HEK293 (cell line): ENCODE results near the gene SF3B4.

ENCODE experiments used
- CTCF ChIA-PET: fragments of 350-600 bp; formaldehyde crosslinking; extraction: SDS; loops from one replicate; lab custom pipeline; 2021; ENCODE audit warnings: antibody characterized with exemption; lab: Yijun Ruan, JAX
- POLR2A ChIA-PET: fragments of 300-600 bp; formaldehyde crosslinking; extraction: SDS; loops from one replicate; lab custom pipeline; 2020; ENCODE audit warnings: antibody characterized with exemption, inconsistent platforms; lab: Yijun Ruan, JAX
- H3K27ac ChIP-seq: fragments of 200-500 bp; sonication (Bioruptor generic); 2 replicates; pipeline ENCODE4 v1.5.1; 2014; ENCODE audit warnings: low read depth, low read length, control low read depth, inconsistent platforms; ENCODE audit errors: extremely low read depth
- H3K36me3 ChIP-seq, 2 experiments: fragments of 200-500 bp in 1 of 2; sonication (Bioruptor generic) in 1 of 2; 1 replicate in 1 of 2; 2 replicates in 1 of 2; pipeline ENCODE4 v1.5.1; 2014 to 2017; ENCODE audit warnings: inconsistent platforms in 2 of 2, low read length in 2 of 2; ENCODE audit not compliant: control insufficient read depth in 2 of 2, insufficient read depth in 1 of 2
- H3K4me1 ChIP-seq: fragments of 200-500 bp; sonication (Bioruptor generic); 2 replicates; pipeline ENCODE4 v1.5.1; 2014; ENCODE audit warnings: mild to moderate bottlenecking, low read length, inconsistent platforms; ENCODE audit not compliant: control insufficient read depth, insufficient read depth
- H3K4me3 ChIP-seq: 2 replicates; pipeline ENCODE4 v1.5.1; 2011; ENCODE audit warnings: low read depth, mild to moderate bottlenecking, control low read depth, low read length, moderate library complexity
- H3K9me3 ChIP-seq: fragments of 200-500 bp; sonication (Bioruptor generic); 2 replicates; pipeline ENCODE4 v1.5.1; 2014; ENCODE audit warnings: low read depth, low read length, inconsistent platforms; ENCODE audit not compliant: control insufficient read depth, insufficient read depth
- GLIS1 ChIP-seq: fragments of 450-650 bp; formaldehyde crosslinking; IDR thresholded peaks from 2 replicates; pipeline ENCODE4 v1.5.1; 2016; ENCODE audit warnings: missing biosample characterization, missing genetic modification characterization
- KLF8 ChIP-seq: fragments of 450-650 bp; formaldehyde crosslinking; IDR thresholded peaks from 2 replicates; pipeline ENCODE4 v1.5.1; 2016; ENCODE audit warnings: missing biosample characterization, missing genetic modification characterization
- OSR2 ChIP-seq: fragments of 450-650 bp; formaldehyde crosslinking; IDR thresholded peaks from 2 replicates; pipeline ENCODE4 v1.5.1; 2016; ENCODE audit warnings: missing biosample characterization, missing genetic modification characterization
- PRDM1 ChIP-seq: fragments of 450-650 bp; formaldehyde crosslinking; IDR thresholded peaks from 2 replicates; pipeline ENCODE4; 2016; ENCODE audit warnings: missing biosample characterization, missing genetic modification characterization
- SP2 ChIP-seq: fragments of 450-650 bp; formaldehyde crosslinking; IDR thresholded peaks from 2 replicates; pipeline ENCODE4 v1.5.1; 2016; ENCODE audit warnings: missing biosample characterization, missing genetic modification characterization
- SP3 ChIP-seq: fragments of 450-650 bp; formaldehyde crosslinking; IDR thresholded peaks from 2 replicates; pipeline ENCODE4 v1.5.1; 2016; ENCODE audit warnings: missing biosample characterization, missing genetic modification characterization
- SP7 ChIP-seq: fragments of 450-650 bp; formaldehyde crosslinking; IDR thresholded peaks from 2 replicates; pipeline ENCODE4 v1.5.1; 2016; ENCODE audit warnings: missing biosample characterization, missing genetic modification characterization
- ZBTB17 ChIP-seq: fragments of 450-650 bp; formaldehyde crosslinking; IDR thresholded peaks from 2 replicates; pipeline ENCODE4 v1.5.1; 2016; ENCODE audit warnings: missing biosample characterization, missing genetic modification characterization
- ZBTB8A ChIP-seq: fragments of 450-650 bp; formaldehyde crosslinking; IDR thresholded peaks from 2 replicates; pipeline ENCODE4 v1.5.1; 2016; ENCODE audit warnings: missing biosample characterization, missing genetic modification characterization
- ZEB2 ChIP-seq: fragments of 450-650 bp; formaldehyde crosslinking; IDR thresholded peaks from 2 replicates; pipeline ENCODE4 v1.5.1; 2016; ENCODE audit warnings: missing biosample characterization, missing genetic modification characterization
- ZFP3 ChIP-seq: fragments of 450-650 bp; formaldehyde crosslinking; IDR thresholded peaks from 2 replicates; pipeline ENCODE4 v1.5.1; 2016; ENCODE audit warnings: low read depth, missing biosample characterization, missing genetic modification characterization
- ZFP37 ChIP-seq: fragments of 450-650 bp; formaldehyde crosslinking; IDR thresholded peaks from 2 replicates; pipeline ENCODE4 v1.5.1; 2016; ENCODE audit warnings: missing biosample characterization, missing genetic modification characterization
- ZNF146 ChIP-seq: fragments of 450-650 bp; formaldehyde crosslinking; IDR thresholded peaks from 2 replicates; pipeline ENCODE4 v1.5.1; 2016; ENCODE audit warnings: missing biosample characterization, missing genetic modification characterization
- ZNF169 ChIP-seq: fragments of 450-650 bp; formaldehyde crosslinking; IDR thresholded peaks from 2 replicates; pipeline ENCODE4 v1.5.1; 2016; ENCODE audit warnings: missing biosample characterization, missing genetic modification characterization
- ZNF24 ChIP-seq: fragments of 450-650 bp; formaldehyde crosslinking; IDR thresholded peaks from 2 replicates; pipeline ENCODE4 v1.5.1; 2016; ENCODE audit warnings: missing biosample characterization, missing genetic modification characterization
- ZNF302 ChIP-seq: fragments of 450-650 bp; formaldehyde crosslinking; IDR thresholded peaks from 2 replicates; pipeline ENCODE4 v1.5.1; 2016; ENCODE audit warnings: missing biosample characterization, missing genetic modification characterization, low read depth
- ZNF341 ChIP-seq: fragments of 450-650 bp; formaldehyde crosslinking; IDR thresholded peaks from 2 replicates; pipeline ENCODE4; 2016; ENCODE audit warnings: low read depth, missing biosample characterization, missing genetic modification characterization
- ZNF366 ChIP-seq: fragments of 450-650 bp; formaldehyde crosslinking; conservative IDR thresholded peaks from 2 replicates; pipeline ENCODE4 v1.5.1; 2016; ENCODE audit warnings: missing biosample characterization, missing genetic modification characterization
- ZNF394 ChIP-seq: fragments of 450-650 bp; formaldehyde crosslinking; IDR thresholded peaks from 2 replicates; pipeline ENCODE4 v1.5.1; 2016; ENCODE audit warnings: missing biosample characterization, missing genetic modification characterization, mild to moderate bottlenecking, moderate library complexity, borderline replicate concordance
- ZNF600 ChIP-seq: fragments of 450-650 bp; formaldehyde crosslinking; IDR thresholded peaks from 2 replicates; pipeline ENCODE4 v1.5.1; 2016; ENCODE audit warnings: missing biosample characterization, missing genetic modification characterization
- ZNF677 ChIP-seq: fragments of 450-650 bp; IDR thresholded peaks from 2 replicates; pipeline ENCODE4 v1.5.0; 2018; ENCODE audit warnings: missing biosample characterization, mild to moderate bottlenecking, missing genetic modification characterization, moderate library complexity
- TF ChIP-seq, protein P1 (sequence below): fragments of 450-650 bp; formaldehyde crosslinking; conservative IDR thresholded peaks from 2 replicates; pipeline ENCODE4 v1.5.1; 2016; ENCODE audit warnings: low read depth, missing biosample characterization, missing genetic modification characterization
- TF ChIP-seq, protein P2 (sequence below): fragments of 450-650 bp; formaldehyde crosslinking; IDR thresholded peaks from 2 replicates; pipeline ENCODE4 v1.5.1; 2016; ENCODE audit warnings: missing biosample characterization, missing genetic modification characterization, borderline replicate concordance
- TF ChIP-seq, protein P3 (sequence below): fragments of 450-650 bp; formaldehyde crosslinking; IDR thresholded peaks from 2 replicates; pipeline ENCODE4 v1.5.1; 2016; ENCODE audit warnings: missing biosample characterization, missing genetic modification characterization
- TF ChIP-seq, protein P4 (sequence below): fragments of 450-650 bp; formaldehyde crosslinking; IDR thresholded peaks from 2 replicates; pipeline ENCODE4 v1.5.1; 2017; ENCODE audit warnings: missing biosample characterization, mild to moderate bottlenecking, missing genetic modification characterization, moderate library complexity

Gene SF3B4

DNA sequence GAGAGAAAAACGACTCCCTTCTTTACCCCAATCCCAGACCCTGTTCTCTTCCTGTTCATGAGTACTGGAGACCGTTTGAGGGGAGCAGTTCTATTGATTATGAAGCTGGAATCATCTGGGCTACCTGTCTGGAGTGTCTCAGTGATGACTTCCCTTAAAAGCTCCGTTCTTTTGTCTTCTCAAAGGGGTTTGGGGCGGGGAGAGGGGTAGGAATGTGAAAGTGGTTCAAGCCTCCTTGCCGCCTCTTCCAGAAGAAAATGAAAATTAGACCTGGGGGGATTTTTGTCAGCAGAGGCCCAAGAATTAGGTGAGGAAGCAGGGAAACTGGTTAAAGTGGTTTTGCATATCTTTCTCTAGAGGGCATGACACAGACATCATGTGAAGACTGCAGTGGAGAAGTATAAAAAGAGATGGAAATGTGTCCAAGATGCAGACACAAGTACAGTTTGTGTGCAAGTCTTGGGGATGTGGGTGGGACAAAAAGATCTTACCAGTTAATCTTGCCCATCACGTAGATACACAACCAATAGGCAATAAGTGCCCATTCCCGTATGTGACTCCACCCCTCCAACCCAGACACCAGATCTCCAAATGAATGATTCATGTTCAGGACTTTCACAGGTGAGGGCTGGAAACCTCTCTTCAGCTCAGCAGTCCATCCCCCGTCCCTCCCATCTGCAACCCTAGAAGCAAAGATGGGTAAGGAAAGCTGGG lies 9.5 kb upstream of the SF3B4 start:
- Histone ChIP-seq H3K4me3 (peak overlapping the region; percentile 57), H3K4me1 (peaks cover 6% of the 10 kb centered on the region; the same call in 1 of the 2 replicates), H3K9me3 (no peaks in the 10 kb centered on the region), H3K36me3 (peaks cover 0 to 16% of the 10 kb centered on the region in 2 experiments; a peak in 1 of 3 replicates), H3K27ac (peak overlapping the region; percentile 33; the same call in 1 of the 2 replicates)
- ChIA-PET POLR2A (interaction anchor here (1.5 to 4.3 kb wide), 3 partner anchors 9 to 49 kb away, joined by 7 to 48 read pairs (median 20); partner anchors contain the start of gene SF3B4), CTCF (interaction anchor here (0.6 to 0.7 kb wide), 2 partner anchors 121 to 232 kb away, joined by 3 to 4 read pairs; no protein-coding TSS in a partner anchor)
- TF ChIP-seq ZNF341 (tag by site-specific recombination) = peak; percentile 56
- peak; percentile 12; the same call in 1 of the 2 replicates for TF ChIP-seq ZNF394 (tag by site-specific recombination)
- peak; percentile 69; the same call in 1 of the 2 replicates for TF ChIP-seq PRDM1 (tag by site-specific recombination)
- TF ChIP-seq SP2 (tag by site-specific recombination) = peak; percentile 82
- TF ChIP-seq ZNF169 (tag by site-specific recombination) = no peak
- peak; percentile 74 for TF ChIP-seq ZNF366 (tag by site-specific recombination)
- TF ChIP-seq SP3 (tag by site-specific recombination) = peak; percentile 57
- TF ChIP-seq ZNF24 (tag by site-specific recombination) = 0 out of 2 replicates have a peak, but pooled peaks have one; percentile 31
- no peak for TF ChIP-seq ZNF302
- TF ChIP-seq GLIS1 (tag by site-specific recombination) = no peak
- no peak for TF ChIP-seq ZNF146 (tag by site-specific recombination)
- TF ChIP-seq, protein P1, sequence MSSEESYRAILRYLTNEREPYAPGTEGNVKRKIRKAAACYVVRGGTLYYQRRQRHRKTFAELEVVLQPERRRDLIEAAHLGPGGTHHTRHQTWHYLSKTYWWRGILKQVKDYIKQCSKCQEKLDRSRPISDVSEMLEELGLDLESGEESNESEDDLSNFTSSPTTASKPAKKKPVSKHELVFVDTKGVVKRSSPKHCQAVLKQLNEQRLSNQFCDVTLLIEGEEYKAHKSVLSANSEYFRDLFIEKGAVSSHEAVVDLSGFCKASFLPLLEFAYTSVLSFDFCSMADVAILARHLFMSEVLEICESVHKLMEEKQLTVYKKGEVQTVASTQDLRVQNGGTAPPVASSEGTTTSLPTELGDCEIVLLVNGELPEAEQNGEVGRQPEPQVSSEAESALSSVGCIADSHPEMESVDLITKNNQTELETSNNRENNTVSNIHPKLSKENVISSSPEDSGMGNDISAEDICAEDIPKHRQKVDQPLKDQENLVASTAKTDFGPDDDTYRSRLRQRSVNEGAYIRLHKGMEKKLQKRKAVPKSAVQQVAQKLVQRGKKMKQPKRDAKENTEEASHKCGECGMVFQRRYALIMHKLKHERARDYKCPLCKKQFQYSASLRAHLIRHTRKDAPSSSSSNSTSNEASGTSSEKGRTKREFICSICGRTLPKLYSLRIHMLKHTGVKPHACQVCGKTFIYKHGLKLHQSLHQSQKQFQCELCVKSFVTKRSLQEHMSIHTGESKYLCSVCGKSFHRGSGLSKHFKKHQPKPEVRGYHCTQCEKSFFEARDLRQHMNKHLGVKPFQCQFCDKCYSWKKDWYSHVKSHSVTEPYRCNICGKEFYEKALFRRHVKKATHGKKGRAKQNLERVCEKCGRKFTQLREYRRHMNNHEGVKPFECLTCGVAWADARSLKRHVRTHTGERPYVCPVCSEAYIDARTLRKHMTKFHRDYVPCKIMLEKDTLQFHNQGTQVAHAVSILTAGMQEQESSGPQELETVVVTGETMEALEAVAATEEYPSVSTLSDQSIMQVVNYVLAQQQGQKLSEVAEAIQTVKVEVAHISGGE (tag by site-specific recombination) = 0 out of 2 replicates have a peak, but pooled peaks have one; percentile 12
- peak; percentile 75 for TF ChIP-seq ZBTB17 (tag by site-specific recombination)
- TF ChIP-seq, protein P2, sequence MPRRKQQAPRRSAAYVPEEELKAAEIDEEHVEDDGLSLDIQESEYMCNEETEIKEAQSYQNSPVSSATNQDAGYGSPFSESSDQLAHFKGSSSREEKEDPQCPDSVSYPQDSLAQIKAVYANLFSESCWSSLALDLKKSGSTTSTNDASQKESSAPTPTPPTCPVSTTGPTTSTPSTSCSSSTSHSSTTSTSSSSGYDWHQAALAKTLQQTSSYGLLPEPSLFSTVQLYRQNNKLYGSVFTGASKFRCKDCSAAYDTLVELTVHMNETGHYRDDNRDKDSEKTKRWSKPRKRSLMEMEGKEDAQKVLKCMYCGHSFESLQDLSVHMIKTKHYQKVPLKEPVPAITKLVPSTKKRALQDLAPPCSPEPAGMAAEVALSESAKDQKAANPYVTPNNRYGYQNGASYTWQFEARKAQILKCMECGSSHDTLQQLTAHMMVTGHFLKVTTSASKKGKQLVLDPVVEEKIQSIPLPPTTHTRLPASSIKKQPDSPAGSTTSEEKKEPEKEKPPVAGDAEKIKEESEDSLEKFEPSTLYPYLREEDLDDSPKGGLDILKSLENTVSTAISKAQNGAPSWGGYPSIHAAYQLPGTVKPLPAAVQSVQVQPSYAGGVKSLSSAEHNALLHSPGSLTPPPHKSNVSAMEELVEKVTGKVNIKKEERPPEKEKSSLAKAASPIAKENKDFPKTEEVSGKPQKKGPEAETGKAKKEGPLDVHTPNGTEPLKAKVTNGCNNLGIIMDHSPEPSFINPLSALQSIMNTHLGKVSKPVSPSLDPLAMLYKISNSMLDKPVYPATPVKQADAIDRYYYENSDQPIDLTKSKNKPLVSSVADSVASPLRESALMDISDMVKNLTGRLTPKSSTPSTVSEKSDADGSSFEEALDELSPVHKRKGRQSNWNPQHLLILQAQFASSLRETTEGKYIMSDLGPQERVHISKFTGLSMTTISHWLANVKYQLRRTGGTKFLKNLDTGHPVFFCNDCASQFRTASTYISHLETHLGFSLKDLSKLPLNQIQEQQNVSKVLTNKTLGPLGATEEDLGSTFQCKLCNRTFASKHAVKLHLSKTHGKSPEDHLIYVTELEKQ (tag by site-specific recombination) = 0 out of 2 replicates have a peak, but pooled peaks have one; percentile 54
- peak; percentile 42; the same call in 1 of the 2 replicates for TF ChIP-seq ZEB2 (tag by site-specific recombination)
- TF ChIP-seq SP7 (tag by site-specific recombination) = peak; percentile 36; the same call in 1 of the 2 replicates
- no peak for TF ChIP-seq ZBTB8A (tag by site-specific recombination)
- peak; percentile 66; the same call in 1 of the 2 replicates for TF ChIP-seq KLF8 (tag by site-specific recombination)
- TF ChIP-seq, protein P3, sequence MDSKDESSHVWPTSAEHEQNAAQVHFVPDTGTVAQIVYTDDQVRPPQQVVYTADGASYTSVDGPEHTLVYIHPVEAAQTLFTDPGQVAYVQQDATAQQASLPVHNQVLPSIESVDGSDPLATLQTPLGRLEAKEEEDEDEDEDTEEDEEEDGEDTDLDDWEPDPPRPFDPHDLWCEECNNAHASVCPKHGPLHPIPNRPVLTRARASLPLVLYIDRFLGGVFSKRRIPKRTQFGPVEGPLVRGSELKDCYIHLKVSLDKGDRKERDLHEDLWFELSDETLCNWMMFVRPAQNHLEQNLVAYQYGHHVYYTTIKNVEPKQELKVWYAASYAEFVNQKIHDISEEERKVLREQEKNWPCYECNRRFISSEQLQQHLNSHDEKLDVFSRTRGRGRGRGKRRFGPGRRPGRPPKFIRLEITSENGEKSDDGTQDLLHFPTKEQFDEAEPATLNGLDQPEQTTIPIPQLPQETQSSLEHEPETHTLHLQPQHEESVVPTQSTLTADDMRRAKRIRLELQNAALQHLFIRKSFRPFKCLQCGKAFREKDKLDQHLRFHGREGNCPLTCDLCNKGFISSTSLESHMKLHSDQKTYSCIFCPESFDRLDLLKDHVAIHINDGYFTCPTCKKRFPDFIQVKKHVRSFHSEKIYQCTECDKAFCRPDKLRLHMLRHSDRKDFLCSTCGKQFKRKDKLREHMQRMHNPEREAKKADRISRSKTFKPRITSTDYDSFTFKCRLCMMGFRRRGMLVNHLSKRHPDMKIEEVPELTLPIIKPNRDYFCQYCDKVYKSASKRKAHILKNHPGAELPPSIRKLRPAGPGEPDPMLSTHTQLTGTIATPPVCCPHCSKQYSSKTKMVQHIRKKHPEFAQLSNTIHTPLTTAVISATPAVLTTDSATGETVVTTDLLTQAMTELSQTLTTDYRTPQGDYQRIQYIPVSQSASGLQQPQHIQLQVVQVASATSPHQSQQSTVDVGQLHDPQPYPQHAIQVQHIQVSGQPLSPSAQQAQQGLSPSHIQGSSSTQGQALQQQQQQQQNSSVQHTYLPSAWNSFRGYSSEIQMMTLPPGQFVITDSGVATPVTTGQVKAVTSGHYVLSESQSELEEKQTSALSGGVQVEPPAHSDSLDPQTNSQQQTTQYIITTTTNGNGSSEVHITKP (tag by site-specific recombination) = peak; percentile 57
- TF ChIP-seq ZFP3 (tag by site-specific recombination) = no peak
- no peak for TF ChIP-seq ZNF677 (tag by site-specific recombination)
- peak; percentile 98 for TF ChIP-seq ZNF600 (tag by site-specific recombination)
- 0 out of 2 replicates have a peak, but pooled peaks have one; percentile 35 for TF ChIP-seq ZFP37 (tag by site-specific recombination)
- TF ChIP-seq, protein P4, sequence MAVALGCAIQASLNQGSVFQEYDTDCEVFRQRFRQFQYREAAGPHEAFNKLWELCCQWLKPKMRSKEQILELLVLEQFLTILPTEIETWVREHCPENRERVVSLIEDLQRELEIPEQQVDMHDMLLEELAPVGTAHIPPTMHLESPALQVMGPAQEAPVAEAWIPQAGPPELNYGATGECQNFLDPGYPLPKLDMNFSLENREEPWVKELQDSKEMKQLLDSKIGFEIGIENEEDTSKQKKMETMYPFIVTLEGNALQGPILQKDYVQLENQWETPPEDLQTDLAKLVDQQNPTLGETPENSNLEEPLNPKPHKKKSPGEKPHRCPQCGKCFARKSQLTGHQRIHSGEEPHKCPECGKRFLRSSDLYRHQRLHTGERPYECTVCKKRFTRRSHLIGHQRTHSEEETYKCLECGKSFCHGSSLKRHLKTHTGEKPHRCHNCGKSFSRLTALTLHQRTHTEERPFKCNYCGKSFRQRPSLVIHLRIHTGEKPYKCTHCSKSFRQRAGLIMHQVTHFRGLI (tag by site-specific recombination) = no peak; the same call in 1 of the 2 replicates
- TF ChIP-seq OSR2 (tag by site-specific recombination) = no peak
